ENCODE data around the gene BMPR2. TPM values are rescaled to one million over a fixed set of nuclear protein-coding genes. Genes with fewer than 3 reads are reported as not detected.

The BMPR2 gene
- total and polyA plus RNA-seq, 2 donors (not counting 1 experiment from before 2014, with no cell fraction given), result 21.6 to 65.8 TPM

- Histone ChIP-seq H3K79me2 (ENCODE audit: control insufficient read depth, insufficient read depth, low read length) (peaks cover 1% of the 10 kb centered on the region), H3K27ac (ENCODE audit: insufficient read depth, low read length) (no peak overlapping the region), H3K27me3 (ENCODE audit: control insufficient read depth, insufficient read depth, low read length) (no peaks in the 10 kb centered on the region), H3K4me3 (replicated peaks in 1 of 4; ENCODE audit: control extremely low read depth in 1 of 4, insufficient read depth in 1 of 4, low read depth in 3 of 4, low read length in 4 of 4) (no peak overlapping the region), H3K36me3 (ENCODE audit: control insufficient read depth, insufficient read depth, low read length) (no peaks in the 10 kb centered on the region), H3K4me1 (ENCODE audit: control insufficient read depth, extremely low read depth, insufficient read depth, low read length) (no peaks in the 10 kb centered on the region), H3K4me2 (ENCODE audit: extremely low read depth, insufficient read depth, low read length) (no peak overlapping the region), H3K9ac (ENCODE audit: insufficient read depth, low read length) (no peak overlapping the region), H4K20me1 (ENCODE audit: control insufficient read depth, extremely low read depth, insufficient read depth, low read length) (no peaks in the 10 kb centered on the region), H3K9me3 (ENCODE audit: control insufficient read depth, insufficient read depth, low read depth, low read length) (no peaks in the 10 kb centered on the region), H2AFZ (ENCODE audit: low read length) (no peak overlapping the region)
- peak; percentile 9 to 39 for DNase-seq (ENCODE audit: low read depth in 2 of 2)
- TF ChIP-seq, protein P1, sequence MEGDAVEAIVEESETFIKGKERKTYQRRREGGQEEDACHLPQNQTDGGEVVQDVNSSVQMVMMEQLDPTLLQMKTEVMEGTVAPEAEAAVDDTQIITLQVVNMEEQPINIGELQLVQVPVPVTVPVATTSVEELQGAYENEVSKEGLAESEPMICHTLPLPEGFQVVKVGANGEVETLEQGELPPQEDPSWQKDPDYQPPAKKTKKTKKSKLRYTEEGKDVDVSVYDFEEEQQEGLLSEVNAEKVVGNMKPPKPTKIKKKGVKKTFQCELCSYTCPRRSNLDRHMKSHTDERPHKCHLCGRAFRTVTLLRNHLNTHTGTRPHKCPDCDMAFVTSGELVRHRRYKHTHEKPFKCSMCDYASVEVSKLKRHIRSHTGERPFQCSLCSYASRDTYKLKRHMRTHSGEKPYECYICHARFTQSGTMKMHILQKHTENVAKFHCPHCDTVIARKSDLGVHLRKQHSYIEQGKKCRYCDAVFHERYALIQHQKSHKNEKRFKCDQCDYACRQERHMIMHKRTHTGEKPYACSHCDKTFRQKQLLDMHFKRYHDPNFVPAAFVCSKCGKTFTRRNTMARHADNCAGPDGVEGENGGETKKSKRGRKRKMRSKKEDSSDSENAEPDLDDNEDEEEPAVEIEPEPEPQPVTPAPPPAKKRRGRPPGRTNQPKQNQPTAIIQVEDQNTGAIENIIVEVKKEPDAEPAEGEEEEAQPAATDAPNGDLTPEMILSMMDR (conservative IDR thresholded peaks at IDR 0.05 in 1 of 2, IDR thresholded peaks at IDR 0.05 in 1 of 2; ENCODE audit: low read depth in 1 of 2, low read length in 2 of 2), result no peak
- no peak for TF ChIP-seq EZH2 (IDR thresholded peaks at IDR 0.05; ENCODE audit: low read length, missing control alignments)
Measured at GRCh38 chr2:202442882-202443281, 66.8 kb downstream of the BMPR2 start.

DNA sequence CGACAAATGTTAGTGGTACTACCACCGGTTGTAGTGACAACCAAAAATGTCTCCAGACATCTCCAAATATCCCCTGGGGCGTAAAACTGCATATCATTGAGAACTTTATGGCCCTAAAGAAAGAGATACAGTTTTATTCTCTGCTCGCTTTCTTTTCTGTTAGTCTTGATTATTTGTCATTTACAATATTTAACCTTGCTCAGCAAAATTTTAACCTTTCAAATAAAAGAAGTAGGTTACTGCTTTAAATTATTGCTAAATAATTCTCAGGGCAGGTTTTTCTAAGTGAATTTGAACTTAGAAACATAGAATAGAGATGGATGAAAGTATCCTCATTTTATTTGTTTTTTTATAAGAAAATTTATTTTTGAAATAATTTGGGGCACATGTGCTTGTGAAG is 67.9 kb downstream of the BMPR2 start:
- peaks cover 1% of the 10 kb centered on the region for H3K79me2 ChIP-seq (ENCODE audit: control insufficient read depth, insufficient read depth, low read length)
- no peak for DNase-seq (ENCODE audit: low read depth in 2 of 2)
- no peaks in the 10 kb centered on the region for H4K20me1 ChIP-seq (ENCODE audit: control insufficient read depth, extremely low read depth, insufficient read depth, low read length)

DNA sequence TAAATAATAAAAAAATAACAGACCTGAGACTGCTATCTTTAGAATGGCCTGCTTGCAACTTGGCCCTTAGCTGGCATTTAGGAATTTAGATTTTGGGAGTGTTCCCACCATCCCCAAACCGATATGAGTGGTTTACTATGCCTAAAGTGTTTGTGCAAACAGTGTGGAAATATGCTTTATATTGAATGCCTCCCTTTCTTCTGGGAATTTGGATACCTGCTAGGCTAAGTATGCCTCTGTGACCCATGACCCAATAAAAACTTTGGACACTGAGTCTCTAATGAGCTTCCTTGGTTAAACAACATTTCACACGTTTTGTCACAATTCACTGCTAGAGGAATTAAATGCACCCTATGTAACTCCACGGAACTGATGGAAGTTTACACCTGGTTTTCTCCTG is 73.2 kb downstream of the BMPR2 start:
- Histone ChIP-seq H2AFZ (ENCODE audit: low read length) (no peak overlapping the region), H3K4me3 (replicated peaks in 1 of 4; ENCODE audit: control extremely low read depth in 1 of 4, insufficient read depth in 1 of 4, low read depth in 3 of 4, low read length in 4 of 4) (no peak overlapping the region), H4K20me1 (ENCODE audit: control insufficient read depth, extremely low read depth, insufficient read depth, low read length) (no peaks in the 10 kb centered on the region), H3K9me3 (ENCODE audit: control insufficient read depth, insufficient read depth, low read depth, low read length) (no peaks in the 10 kb centered on the region), H3K79me2 (ENCODE audit: control insufficient read depth, insufficient read depth, low read length) (peaks cover 2% of the 10 kb centered on the region), H3K27me3 (ENCODE audit: control insufficient read depth, insufficient read depth, low read length) (no peaks in the 10 kb centered on the region), H3K27ac (ENCODE audit: insufficient read depth, low read length) (no peak overlapping the region), H3K4me2 (ENCODE audit: extremely low read depth, insufficient read depth, low read length) (no peak overlapping the region), H3K9ac (ENCODE audit: insufficient read depth, low read length) (no peak overlapping the region), H3K36me3 (ENCODE audit: control insufficient read depth, insufficient read depth, low read length) (no peaks in the 10 kb centered on the region), H3K4me1 (ENCODE audit: control insufficient read depth, extremely low read depth, insufficient read depth, low read length) (no peaks in the 10 kb centered on the region)
- TF ChIP-seq, protein P1 (conservative IDR thresholded peaks at IDR 0.05 in 1 of 2, IDR thresholded peaks at IDR 0.05 in 1 of 2; ENCODE audit: low read depth in 1 of 2, low read length in 2 of 2), result no peak
- no peak for DNase-seq (ENCODE audit: low read depth in 2 of 2)

More for the DNA sequence above, 67.9 kb downstream of the BMPR2 start:
- Histone ChIP-seq H3K9me3 (ENCODE audit: control insufficient read depth, insufficient read depth, low read depth, low read length) (no peaks in the 10 kb centered on the region), H3K4me3 (replicated peaks in 1 of 4; ENCODE audit: control extremely low read depth in 1 of 4, insufficient read depth in 1 of 4, low read depth in 3 of 4, low read length in 4 of 4) (no peak overlapping the region), H3K27me3 (ENCODE audit: control insufficient read depth, insufficient read depth, low read length) (no peaks in the 10 kb centered on the region), H3K9ac (ENCODE audit: insufficient read depth, low read length) (no peak overlapping the region), H3K4me1 (ENCODE audit: control insufficient read depth, extremely low read depth, insufficient read depth, low read length) (no peaks in the 10 kb centered on the region), H2AFZ (ENCODE audit: low read length) (no peak overlapping the region), H3K36me3 (ENCODE audit: control insufficient read depth, insufficient read depth, low read length) (no peaks in the 10 kb centered on the region), H3K27ac (ENCODE audit: insufficient read depth, low read length) (no peak overlapping the region), H3K4me2 (ENCODE audit: extremely low read depth, insufficient read depth, low read length) (no peak overlapping the region)
- TF ChIP-seq, protein P1 (conservative IDR thresholded peaks at IDR 0.05 in 1 of 2, IDR thresholded peaks at IDR 0.05 in 1 of 2; ENCODE audit: low read depth in 1 of 2, low read length in 2 of 2), result no peak
- TF ChIP-seq EZH2 (IDR thresholded peaks at IDR 0.05; ENCODE audit: low read length, missing control alignments), result no peak
